Measurements from ENCODE around the gene FAM161B.

DNA sequence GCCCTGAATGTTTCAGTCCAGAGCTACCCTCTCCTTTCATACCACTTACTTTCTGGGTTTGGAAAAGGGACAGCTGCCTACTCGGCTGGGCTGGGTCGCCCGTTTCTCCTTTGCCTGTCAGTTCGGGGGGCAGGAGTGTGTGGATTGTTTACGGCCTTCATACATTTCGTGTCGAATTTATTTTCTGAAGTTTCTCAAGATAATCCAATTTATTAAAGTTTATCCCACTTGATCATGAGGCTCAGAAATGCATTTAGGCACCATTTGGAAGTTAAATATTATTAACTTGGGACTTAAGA, 62.6 kb downstream of the FAM161B start:
- TF ChIP-seq POLR2A (IDR thresholded peaks at IDR 0.05; ENCODE audit: low read depth, low read length), result no peak
- TF ChIP-seq, protein P1, sequence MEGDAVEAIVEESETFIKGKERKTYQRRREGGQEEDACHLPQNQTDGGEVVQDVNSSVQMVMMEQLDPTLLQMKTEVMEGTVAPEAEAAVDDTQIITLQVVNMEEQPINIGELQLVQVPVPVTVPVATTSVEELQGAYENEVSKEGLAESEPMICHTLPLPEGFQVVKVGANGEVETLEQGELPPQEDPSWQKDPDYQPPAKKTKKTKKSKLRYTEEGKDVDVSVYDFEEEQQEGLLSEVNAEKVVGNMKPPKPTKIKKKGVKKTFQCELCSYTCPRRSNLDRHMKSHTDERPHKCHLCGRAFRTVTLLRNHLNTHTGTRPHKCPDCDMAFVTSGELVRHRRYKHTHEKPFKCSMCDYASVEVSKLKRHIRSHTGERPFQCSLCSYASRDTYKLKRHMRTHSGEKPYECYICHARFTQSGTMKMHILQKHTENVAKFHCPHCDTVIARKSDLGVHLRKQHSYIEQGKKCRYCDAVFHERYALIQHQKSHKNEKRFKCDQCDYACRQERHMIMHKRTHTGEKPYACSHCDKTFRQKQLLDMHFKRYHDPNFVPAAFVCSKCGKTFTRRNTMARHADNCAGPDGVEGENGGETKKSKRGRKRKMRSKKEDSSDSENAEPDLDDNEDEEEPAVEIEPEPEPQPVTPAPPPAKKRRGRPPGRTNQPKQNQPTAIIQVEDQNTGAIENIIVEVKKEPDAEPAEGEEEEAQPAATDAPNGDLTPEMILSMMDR (conservative IDR thresholded peaks at IDR 0.05; ENCODE audit: low read depth, low read length), result no peak

Data from IMR-90 (cell line).